H9 (cell line): Measurements from ENCODE around the gene ZNF318. TPM values are rescaled to one million over a fixed set of nuclear protein-coding genes. Genes with fewer than 3 reads are reported as not detected.

Experiments used
- DNase-seq: peaks from one replicate; pipeline ENCODE4 v3.0.0-alpha.2; 2017
- H2AFZ ChIP-seq: one replicate; pipeline ENCODE4 v1.6.1; 2013; ENCODE audit warnings: mild to moderate bottlenecking, low read length, control low read depth, moderate library complexity
- H2AK5ac ChIP-seq: 2 replicates; pipeline ENCODE4 v1.6.1; 2013; ENCODE audit warnings: low read length, control low read depth, mixed read lengths; ENCODE audit not compliant: insufficient read length
- H2BK120ac ChIP-seq: one replicate; pipeline ENCODE4 v1.6.1; 2013; ENCODE audit warnings: low read depth, mild to moderate bottlenecking, low read length, control low read depth, inconsistent platforms; ENCODE audit not compliant: poor library complexity, severe bottlenecking
- H2BK12ac ChIP-seq: 2 replicates; pipeline ENCODE4 v1.6.1; 2013; ENCODE audit warnings: low read length, control low read depth, mixed read lengths, low read depth; ENCODE audit not compliant: insufficient read length
- H2BK15ac ChIP-seq: 2 replicates; pipeline ENCODE4 v1.6.1; 2013; ENCODE audit warnings: low read depth, low read length, control low read depth
- H2BK20ac ChIP-seq: one replicate; pipeline ENCODE4 v1.6.1; 2013; ENCODE audit warnings: low read depth, mild to moderate bottlenecking, low read length, control low read depth, inconsistent platforms; ENCODE audit not compliant: poor library complexity, severe bottlenecking
- H2BK5ac ChIP-seq: 2 replicates; pipeline ENCODE4 v1.6.1; 2013; ENCODE audit warnings: low read length, control low read depth, mixed read lengths; ENCODE audit not compliant: insufficient read length
- H3K14ac ChIP-seq: 2 replicates; pipeline ENCODE4 v1.6.1; 2013; ENCODE audit warnings: low read length, control low read depth; ENCODE audit not compliant: insufficient read depth
- H3K18ac ChIP-seq: 2 replicates; pipeline ENCODE4 v1.6.1; 2013; ENCODE audit warnings: low read depth, mild to moderate bottlenecking, mixed read lengths, low read length, control low read depth; ENCODE audit not compliant: insufficient read length
- H3K23ac ChIP-seq: 2 replicates; pipeline ENCODE4 v1.6.1; 2013; ENCODE audit warnings: low read length, control low read depth, mixed read lengths, low read depth; ENCODE audit not compliant: insufficient read length
- H3K23me2 ChIP-seq: 2 replicates; pipeline ENCODE4 v1.6.1; 2013; ENCODE audit warnings: low read depth, mild to moderate bottlenecking, mixed read lengths, low read length, control low read depth; ENCODE audit not compliant: insufficient read length, poor library complexity, severe bottlenecking
- H3K27ac ChIP-seq: 2 replicates; pipeline ENCODE4 v1.5.1; 2013; ENCODE audit warnings: low read length, control low read depth, mixed read lengths, low read depth; ENCODE audit not compliant: insufficient read length
- H3K27me3 ChIP-seq: 2 replicates; pipeline ENCODE4 v1.6.1; 2013; ENCODE audit warnings: low read length, control low read depth, inconsistent platforms; ENCODE audit not compliant: insufficient read depth
- H3K4ac ChIP-seq: 2 replicates; pipeline ENCODE4 v1.6.1; 2013; ENCODE audit warnings: low read depth, mild to moderate bottlenecking, control low read depth, inconsistent platforms, low read length, moderate library complexity
- H3K4me1 ChIP-seq: 2 replicates; pipeline ENCODE4 v1.6.1; 2013; ENCODE audit warnings: low read length, control low read depth, inconsistent platforms; ENCODE audit not compliant: insufficient read depth
- H3K4me2 ChIP-seq: 2 replicates; pipeline ENCODE4 v1.6.1; 2013; ENCODE audit warnings: low read length, control low read depth, mixed read lengths; ENCODE audit not compliant: insufficient read length, insufficient read depth
- H3K56ac ChIP-seq: 2 replicates; pipeline ENCODE4 v1.6.1; 2013; ENCODE audit warnings: low read depth, mild to moderate bottlenecking, mixed read lengths, low read length, control low read depth; ENCODE audit not compliant: insufficient read length
- H3K79me1 ChIP-seq: 2 replicates; pipeline ENCODE4 v1.6.1; 2013; ENCODE audit warnings: low read depth, mild to moderate bottlenecking, moderate library complexity, low read length, control low read depth, inconsistent platforms; ENCODE audit not compliant: insufficient read depth, poor library complexity, severe bottlenecking
- H3K79me2 ChIP-seq: 2 replicates; pipeline ENCODE4 v1.6.1; 2013; ENCODE audit warnings: low read length, control low read depth, inconsistent platforms; ENCODE audit not compliant: insufficient read depth
- H3K9ac ChIP-seq: 2 replicates; pipeline ENCODE4 v1.6.1; 2013; ENCODE audit warnings: low read length, control low read depth, mixed read lengths; ENCODE audit not compliant: insufficient read length; ENCODE audit errors: extremely low read depth
- H3K9me3 ChIP-seq: one replicate; pipeline ENCODE4 v1.6.1; 2013; ENCODE audit warnings: low read depth, low read length, inconsistent platforms; ENCODE audit not compliant: control insufficient read depth
- H3T11ph ChIP-seq: one replicate; pipeline ENCODE4 v1.6.1; 2013; ENCODE audit warnings: mild to moderate bottlenecking, low read length, control low read depth, inconsistent platforms
- H4K20me1 ChIP-seq: one replicate; pipeline ENCODE4 v1.6.1; 2013; ENCODE audit not compliant: control insufficient read depth, insufficient read length, insufficient read depth
- H4K5ac ChIP-seq: 2 replicates; pipeline ENCODE4 v1.6.1; 2013; ENCODE audit warnings: low read depth, mild to moderate bottlenecking, mixed read lengths, low read length, control low read depth; ENCODE audit not compliant: insufficient read length
- H4K8ac ChIP-seq: replicated peaks from 2 replicates; pipeline ENCODE4 v1.6.1; 2013; ENCODE audit warnings: low read length, control low read depth, mixed read lengths, low read depth; ENCODE audit not compliant: insufficient read length
- H4K91ac ChIP-seq: 2 replicates; pipeline ENCODE4 v1.6.1; 2013; ENCODE audit warnings: low read depth, mild to moderate bottlenecking, moderate library complexity, mixed read lengths, low read length, control low read depth; ENCODE audit not compliant: insufficient read length
- H3K27ac Mint-ChIP-seq, 3 experiments: 2 replicates in 2 of 3; 3 replicates in 1 of 3; pipeline ENCODE4 v1.8.0; 2020 to 2021; ENCODE audit warnings: mixed read lengths in 3 of 3, mild to moderate bottlenecking in 1 of 3, moderate library complexity in 1 of 3
- H3K27me3 Mint-ChIP-seq: 2 replicates; pipeline ENCODE4 v1.8.0; 2021; ENCODE audit warnings: low read depth, mild to moderate bottlenecking, moderate library complexity, mixed read lengths
- H3K36me3 Mint-ChIP-seq, 3 experiments: 2 replicates in 2 of 3; 3 replicates in 1 of 3; pipeline ENCODE4 v1.8.0; 2020 to 2021; ENCODE audit warnings: low read depth in 3 of 3, mixed read lengths in 3 of 3; ENCODE audit not compliant: insufficient read depth in 1 of 3
- H3K4me1 Mint-ChIP-seq, 2 experiments: 2 replicates each; pipeline ENCODE4 v1.8.0; 2020; ENCODE audit warnings: mixed read lengths in 2 of 2
- H3K4me3 Mint-ChIP-seq, 2 experiments: 2 replicates in 1 of 2; 3 replicates in 1 of 2; pipeline ENCODE4 v1.8.0; 2020 to 2021; ENCODE audit warnings: mild to moderate bottlenecking in 2 of 2, mixed read lengths in 2 of 2, moderate library complexity in 1 of 2
- H3K9me3 Mint-ChIP-seq, 2 experiments: 2 replicates in 1 of 2; 3 replicates in 1 of 2; pipeline ENCODE4 v1.8.0; 2020; ENCODE audit warnings: mild to moderate bottlenecking in 2 of 2, mixed read lengths in 2 of 2, moderate library complexity in 1 of 2
- WGBS: extraction: QIAGEN DNeasy Blood & Tissue Kit; methylation state at CpG from one replicate; pipeline ENCODE4 v1.1.7; 2013; ENCODE audit warnings: missing lambda C conversion rate, low lambda C conversion rate, mixed read lengths; ENCODE audit not compliant: insufficient read length; ENCODE audit errors: extremely low coverage; 5-methylcytosine and 5-hydroxymethylcytosine counted together
- total RNA-seq: library from RNA; stranded (reverse); gene quantifications from 2 replicates; pipeline ENCODE4 v1.2.1, GENCODE V29; 2021
- TF ChIP-seq, protein P1 (sequence below): fragments of 200-600 bp; sonication (generic); conservative IDR thresholded peaks from 3 replicates; pipeline ENCODE4 v1.8.0; 2021; ENCODE audit warnings: antibody characterized with exemption, mild to moderate bottlenecking

ZNF318 gene
- total RNA-seq, 1 experiment from 2014 or later = 16.3 TPM

- Histone ChIP-seq H3K27ac (no peak overlapping the region), H3K79me2 (no peaks in the 10 kb centered on the region; the same call in 1 of the 2 replicates), H4K91ac (no peak overlapping the region), H4K5ac (no peak overlapping the region), H3K23me2 (peaks cover 8% of the 10 kb centered on the region), H3K27me3 (no peaks in the 10 kb centered on the region; the same call in 1 of the 2 replicates), H4K8ac (no peak overlapping the region), H2AFZ (no peak overlapping the region), H3K14ac (no peak overlapping the region), H2BK12ac (no peak overlapping the region), H3K79me1 (no peaks in the 10 kb centered on the region), H3K4me2 (peak overlapping the region; percentile 68), H3K4me1 (0 out of 2 replicates have a peak, but pooled peaks cover 2% of the 10 kb centered on the region), H2AK5ac (no peak overlapping the region), H3K9me3 (no peaks in the 10 kb centered on the region), H2BK120ac (no peak overlapping the region), H3T11ph (no peak overlapping the region), H2BK5ac (no peak overlapping the region), H3K9ac (peak overlapping the region; percentile 37), H2BK20ac (no peak overlapping the region), H3K4ac (no peak overlapping the region), H4K20me1 (no peaks in the 10 kb centered on the region), H2BK15ac (no peak overlapping the region), H3K18ac (no peak overlapping the region), H3K56ac (no peak overlapping the region), H3K23ac (no peak overlapping the region)
- Mint-ChIP-seq H3K27me3 (peaks cover 17% of the 10 kb centered on the region), H3K4me3 (peak overlapping the region; percentile 78 to 91), H3K36me3 (peaks cover 0 to 21% (median 18%) of the 10 kb centered on the region in 3 experiments; a peak in 5 of 7 replicates), H3K27ac (no peak overlapping the region; a peak in 1 of 7 replicates), H3K4me1 (peaks cover 17 to 22% of the 10 kb centered on the region in 2 experiments), H3K9me3 (no peaks in the 10 kb centered on the region)
- TF ChIP-seq, protein P1, sequence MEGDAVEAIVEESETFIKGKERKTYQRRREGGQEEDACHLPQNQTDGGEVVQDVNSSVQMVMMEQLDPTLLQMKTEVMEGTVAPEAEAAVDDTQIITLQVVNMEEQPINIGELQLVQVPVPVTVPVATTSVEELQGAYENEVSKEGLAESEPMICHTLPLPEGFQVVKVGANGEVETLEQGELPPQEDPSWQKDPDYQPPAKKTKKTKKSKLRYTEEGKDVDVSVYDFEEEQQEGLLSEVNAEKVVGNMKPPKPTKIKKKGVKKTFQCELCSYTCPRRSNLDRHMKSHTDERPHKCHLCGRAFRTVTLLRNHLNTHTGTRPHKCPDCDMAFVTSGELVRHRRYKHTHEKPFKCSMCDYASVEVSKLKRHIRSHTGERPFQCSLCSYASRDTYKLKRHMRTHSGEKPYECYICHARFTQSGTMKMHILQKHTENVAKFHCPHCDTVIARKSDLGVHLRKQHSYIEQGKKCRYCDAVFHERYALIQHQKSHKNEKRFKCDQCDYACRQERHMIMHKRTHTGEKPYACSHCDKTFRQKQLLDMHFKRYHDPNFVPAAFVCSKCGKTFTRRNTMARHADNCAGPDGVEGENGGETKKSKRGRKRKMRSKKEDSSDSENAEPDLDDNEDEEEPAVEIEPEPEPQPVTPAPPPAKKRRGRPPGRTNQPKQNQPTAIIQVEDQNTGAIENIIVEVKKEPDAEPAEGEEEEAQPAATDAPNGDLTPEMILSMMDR = no peak
- no CpG with 5 or more reads among the region's 71 CpGs for WGBS
- peak; percentile 51 for DNase-seq
Observed at GRCh38 chr6:43368259-43369160, 937 bp downstream of the ZNF318 start.
